HG03469 (cell line): ENCODE results near the gene MRGPRD.
"Not testable (repeated sequence)": the region's sequence is repeated elsewhere in the genome, so short reads cannot be mapped to it uniquely, and the experiment has no call there.

ENCODE experiments used
- ATAC-seq: cut with Tn5 transposase; IDR thresholded peaks from one replicate; pipeline ENCODE4 v1.9.1; 2021; ENCODE audit warnings: mild to moderate bottlenecking, moderate library complexity, moderate number of reproducible peaks; ENCODE audit not compliant: unreplicated experiment

The MRGPRD gene

DNA sequence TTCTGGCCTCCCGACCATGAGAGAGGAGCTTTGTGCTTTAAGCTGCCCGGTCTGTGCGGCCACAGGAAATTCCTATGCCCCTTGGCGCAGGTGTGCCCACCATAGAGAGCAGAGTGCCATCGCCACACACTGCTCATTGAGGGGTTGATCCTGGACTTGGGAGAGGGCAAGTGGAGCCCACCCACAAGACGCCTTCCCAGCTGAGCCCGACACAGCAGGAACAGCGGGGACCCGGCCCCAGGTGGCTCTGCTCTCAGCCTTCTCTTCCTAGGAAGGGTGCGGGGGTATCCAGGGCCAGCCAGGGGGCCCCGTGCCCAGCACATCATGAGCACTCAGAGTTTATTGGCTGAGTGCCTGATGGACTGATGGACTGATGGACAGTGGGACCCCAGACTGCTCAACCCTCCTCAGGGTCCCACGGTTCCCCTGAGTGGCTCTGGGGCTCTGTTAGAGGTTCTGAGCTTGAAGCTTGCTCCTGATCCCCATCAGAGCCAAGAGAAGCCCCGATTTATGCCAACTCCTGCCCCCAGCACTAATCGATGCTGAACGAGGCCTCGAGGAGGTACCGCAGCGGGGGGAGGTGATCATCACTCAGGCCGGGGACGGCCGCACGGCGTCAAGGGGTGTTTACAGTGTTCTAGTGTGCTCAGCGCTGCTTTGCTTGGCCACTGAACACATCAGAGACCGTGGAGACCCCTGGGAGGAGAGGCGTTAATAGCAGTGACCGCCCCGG is 13.5 kb upstream of the MRGPRD start:
- ATAC-seq: no peak

DNA sequence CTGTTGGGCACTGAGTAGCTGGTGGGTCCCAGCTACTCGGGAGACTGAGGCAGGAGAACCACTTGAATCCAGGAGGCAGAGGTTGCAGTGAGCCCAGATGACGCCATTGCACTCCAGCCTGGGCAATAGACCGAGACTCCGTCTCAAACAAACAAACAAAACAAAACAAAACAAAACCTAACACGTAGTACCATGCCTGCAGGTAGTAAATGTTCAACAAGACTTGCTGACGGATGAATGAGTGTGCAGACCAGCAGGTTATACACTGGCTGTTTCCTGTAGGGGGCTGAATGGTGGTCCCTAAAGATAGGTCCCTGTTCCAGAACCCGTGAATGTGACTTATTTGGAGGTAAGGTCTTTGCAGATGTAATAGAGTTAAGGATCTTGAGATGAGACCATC is 12.8 kb upstream of the MRGPRD start:
- ATAC-seq: no peak

DNA sequence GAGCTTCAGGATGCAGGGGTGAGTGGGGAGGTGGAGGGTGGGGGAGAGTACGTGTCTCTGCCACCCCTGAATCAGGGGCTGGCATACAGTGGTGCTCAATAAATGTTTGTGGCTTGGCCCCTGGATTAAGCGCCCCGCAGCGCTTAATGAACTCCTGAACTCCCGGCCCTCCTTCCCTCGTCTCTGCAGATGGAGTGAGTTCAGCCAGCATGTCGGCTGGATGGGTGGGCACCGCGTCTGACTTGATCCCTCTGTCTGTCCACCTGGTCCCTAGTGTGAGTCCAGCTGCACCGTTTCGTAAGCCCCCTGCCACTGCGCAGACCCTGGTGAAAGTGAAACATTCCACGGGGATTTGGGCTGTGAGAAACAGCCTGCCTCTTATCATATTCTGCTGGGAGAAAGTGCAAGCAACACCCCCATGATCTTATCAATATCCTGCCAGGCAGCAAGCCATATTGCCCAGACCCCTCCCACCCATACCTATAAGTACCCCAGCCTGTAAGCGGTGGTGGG is 12.0 kb upstream of the MRGPRD start:
- ATAC-seq: no peak

DNA sequence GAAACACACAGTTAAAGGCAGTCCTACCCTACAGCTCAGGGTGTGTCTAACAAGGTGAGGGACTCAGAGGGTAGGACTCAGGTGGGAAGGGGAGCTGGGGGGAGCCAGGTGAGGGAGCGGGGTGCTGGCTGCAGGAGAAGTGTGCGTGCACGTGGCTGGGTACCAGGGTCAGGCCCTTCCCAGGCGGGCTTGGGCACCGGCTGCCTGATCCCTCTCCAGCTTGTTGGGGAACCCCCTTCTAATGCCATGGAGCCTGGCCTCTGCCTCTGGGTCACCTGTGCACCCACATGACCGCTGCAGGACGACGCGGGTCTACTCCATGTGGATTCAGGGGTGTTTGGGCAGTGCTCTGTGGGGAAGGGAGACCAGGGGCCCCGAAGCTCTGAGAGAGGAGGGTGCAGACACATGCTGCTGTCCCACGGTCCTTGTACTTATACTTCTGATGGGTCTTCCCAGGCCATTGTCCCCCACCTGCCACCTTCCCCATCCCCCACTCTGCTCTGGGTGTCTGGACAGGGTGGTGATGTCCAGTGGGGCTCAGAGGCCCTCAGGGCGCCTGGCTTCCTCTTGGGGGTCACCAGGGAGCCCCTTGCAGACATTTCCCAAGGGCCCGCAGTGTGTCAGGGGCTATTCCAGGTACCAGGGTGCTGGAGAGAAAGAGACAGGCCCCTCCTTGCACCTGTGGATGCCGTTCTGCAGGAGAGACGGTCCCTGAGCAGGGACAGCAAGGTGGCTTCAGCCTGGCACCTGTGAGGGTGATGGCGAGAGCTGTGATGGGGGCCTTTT is 10.4 kb upstream of the MRGPRD start:
- ATAC-seq: no peak

DNA sequence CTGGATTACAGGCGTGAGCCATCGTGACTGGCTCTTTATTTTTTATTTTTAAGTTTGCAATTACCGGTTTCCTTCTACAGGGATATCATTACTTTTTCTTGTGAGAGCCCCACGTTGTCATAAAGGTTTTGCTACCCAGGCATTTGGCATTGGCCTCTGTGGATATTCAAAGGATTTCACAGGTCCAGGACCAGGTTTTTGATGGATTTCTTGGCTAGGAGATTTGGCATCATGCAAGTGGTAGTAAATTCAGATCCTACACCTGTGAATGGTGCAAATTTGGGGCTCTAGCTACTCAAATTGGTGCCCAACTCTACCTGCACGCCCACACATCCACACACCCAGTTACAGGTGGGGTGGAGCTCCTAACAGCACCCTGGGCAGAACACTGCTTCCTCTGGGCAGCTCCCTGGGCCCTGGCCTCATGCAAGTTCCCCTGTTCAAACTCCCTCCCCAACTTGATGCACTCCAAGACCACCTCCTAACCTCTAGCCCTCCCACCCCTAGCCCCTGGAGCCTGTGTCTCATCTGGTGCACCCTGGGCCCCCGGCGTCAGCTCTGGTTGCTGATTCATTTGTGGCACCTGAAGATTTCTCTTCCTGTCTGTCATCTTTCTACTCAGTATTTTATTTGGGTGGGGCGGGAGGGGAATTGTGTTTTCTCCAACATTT is 9.3 kb upstream of the MRGPRD start:
- no peak for ATAC-seq

DNA sequence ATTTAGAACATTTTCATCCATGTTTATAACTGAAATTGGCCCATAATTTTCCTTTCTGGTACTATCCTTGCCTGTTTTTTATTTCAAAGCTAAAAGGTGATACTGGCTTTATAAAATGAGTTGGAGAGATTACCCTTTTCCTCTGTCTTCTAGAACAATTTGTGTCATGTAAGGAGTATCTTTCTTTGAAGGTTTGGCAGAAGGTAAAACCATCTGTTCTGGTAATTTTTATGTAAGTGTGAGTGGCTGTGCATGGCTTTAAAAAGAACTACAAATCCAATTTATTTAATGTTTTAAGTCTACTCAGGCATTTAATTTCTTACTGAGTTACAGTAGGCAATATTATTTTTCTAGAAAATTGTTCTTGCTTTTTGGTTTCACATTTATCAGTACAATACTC is 7.7 kb upstream of the MRGPRD start:
- no peak for ATAC-seq

DNA sequence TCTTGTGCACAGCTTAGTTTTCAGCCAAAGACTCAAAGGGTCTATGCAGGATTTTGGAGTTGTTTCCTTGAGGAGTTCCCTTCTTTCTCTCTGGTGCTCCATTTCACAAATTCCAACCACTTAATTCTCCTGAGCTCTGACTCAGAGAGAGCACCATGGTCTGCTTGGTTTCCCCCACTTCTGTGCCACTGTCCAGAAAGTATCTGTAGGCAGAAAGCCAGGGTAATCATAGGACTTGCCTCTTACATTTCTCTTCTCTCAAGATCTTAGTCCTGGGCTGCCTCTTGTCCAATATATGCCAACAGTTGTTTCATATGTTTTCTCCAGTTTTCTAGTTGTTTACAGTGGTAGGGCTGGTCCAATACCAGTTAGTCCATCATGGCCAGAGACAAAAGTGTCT is 6.4 kb upstream of the MRGPRD start:
- no peak for ATAC-seq

DNA sequence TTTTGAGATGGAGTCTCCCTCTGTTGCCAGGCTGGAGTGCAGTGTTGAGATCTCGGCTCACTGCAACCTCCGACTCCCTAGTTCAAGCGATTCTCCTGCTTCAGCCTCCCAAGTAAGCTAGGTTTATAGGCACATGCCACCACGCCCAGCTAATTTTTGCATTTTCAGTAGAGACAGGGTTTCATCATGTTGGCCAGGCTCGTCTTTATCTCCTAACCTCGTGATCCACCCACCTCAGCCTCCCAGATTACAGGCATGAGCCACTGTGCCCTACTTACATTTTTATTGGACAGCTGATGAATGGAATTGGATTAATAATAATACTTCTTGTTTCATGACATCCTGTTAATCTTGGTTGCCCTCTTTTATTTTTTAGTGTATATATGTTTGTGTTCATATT is 3.0 kb upstream of the MRGPRD start:
- no peak for ATAC-seq

DNA sequence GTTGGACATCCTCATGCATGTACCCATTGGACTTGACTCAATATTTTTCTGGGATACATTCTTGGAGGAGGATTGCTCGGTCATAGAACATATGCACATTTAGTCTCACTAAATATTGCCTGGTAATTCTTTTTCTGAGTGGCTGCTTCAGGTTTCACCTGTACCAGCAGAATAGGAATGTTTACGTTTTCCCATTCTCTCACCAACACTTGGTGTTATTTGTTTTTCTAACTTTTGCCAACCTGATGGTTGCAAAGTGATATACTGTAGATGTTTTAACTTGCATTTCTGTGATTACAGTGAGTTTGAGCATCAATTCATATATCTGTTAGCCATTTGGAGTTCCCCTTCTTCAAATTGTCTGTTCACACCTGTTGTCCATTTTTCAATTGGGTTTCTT is 1.3 kb upstream of the MRGPRD start:
- ATAC-seq: no peak

DNA sequence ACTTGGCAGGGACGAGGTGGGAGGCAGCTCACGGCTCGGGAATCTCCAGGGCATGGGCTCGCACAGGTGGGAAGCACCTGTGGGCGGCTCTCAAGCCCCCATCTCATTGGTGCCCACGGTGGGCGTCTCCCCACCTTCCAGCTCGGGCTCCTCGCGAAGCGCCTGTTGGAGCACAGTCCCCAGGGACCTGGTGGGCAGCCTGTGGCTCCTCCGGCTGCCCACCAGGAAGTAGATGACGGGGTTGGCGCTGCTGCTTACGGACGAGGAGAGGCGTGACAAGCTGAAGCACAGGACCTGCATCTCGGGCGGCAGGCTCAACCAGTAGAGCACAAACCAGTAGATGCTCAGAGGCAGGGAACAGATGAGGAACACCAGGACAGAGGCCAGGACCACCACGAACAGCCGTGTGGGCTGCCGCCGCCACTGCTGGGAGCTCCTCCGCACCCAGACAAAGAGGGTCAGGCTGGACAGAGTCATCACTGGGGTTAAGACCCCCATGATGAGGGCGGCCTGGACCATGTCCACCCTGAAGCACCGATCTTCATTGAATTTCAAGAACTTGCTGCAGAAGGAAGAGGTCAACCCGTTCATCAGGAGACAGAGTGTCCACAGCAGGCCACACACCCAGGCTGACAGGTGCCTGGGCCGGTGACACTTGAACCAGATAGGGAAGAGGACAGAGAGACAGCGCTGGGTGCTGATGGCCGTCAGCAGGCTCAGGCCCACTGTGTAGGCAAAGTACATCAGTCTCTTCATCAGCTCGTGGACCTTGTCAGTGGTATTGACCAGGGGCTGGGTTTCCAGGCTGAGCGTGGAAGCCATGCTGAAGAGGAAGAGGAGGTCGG is 633 bp downstream of the MRGPRD start:
- no peak for ATAC-seq

DNA sequence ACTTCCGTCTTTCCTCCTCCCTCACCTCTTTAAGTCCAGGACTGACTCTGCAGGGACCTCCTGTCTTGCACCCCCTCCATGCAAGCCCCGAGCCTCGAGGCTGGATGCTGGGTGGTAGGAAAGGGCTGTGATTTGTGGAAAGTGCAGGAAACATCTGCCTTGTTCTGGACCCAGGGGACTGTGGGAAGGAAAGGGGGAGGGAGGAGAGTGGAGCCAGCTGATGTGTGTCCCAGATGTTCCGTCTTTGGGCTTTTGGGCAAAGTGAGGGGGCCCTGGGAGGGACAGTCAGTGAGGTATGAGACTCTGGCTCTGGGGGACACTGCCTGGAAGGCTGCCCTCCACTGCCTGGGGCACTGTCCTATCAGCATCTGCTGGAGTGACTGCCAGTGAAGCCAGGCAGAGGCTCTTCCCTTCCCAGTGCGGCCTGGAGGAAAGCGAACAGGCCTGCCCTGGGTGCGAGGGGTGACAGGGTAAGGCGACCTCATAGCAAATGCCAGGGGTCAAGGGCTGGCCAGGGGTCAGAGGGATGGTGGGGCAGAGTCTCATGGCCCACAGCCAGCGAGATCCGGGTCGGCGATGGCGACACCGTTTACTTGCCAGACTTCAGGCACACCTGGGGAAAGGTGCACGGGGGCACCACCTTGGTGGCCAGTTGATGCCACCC is 1.7 kb downstream of the MRGPRD start:
- ATAC-seq: no peak

DNA sequence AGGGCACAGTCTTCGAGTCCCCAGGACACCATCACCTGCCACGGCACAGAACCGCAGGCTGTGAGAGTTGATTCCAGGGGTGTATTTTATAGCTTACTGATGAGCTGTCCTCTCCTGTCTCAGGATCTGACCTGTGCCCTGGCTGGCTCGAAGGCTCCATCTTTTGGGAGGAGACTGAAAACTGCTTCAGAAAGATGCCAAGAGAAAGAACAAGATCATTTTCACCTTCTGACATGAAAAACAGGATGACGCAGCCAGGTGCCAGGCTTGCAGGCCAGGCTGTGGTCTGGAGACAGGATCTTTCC is 2.2 kb downstream of the MRGPRD start:
- ATAC-seq: no peak

DNA sequence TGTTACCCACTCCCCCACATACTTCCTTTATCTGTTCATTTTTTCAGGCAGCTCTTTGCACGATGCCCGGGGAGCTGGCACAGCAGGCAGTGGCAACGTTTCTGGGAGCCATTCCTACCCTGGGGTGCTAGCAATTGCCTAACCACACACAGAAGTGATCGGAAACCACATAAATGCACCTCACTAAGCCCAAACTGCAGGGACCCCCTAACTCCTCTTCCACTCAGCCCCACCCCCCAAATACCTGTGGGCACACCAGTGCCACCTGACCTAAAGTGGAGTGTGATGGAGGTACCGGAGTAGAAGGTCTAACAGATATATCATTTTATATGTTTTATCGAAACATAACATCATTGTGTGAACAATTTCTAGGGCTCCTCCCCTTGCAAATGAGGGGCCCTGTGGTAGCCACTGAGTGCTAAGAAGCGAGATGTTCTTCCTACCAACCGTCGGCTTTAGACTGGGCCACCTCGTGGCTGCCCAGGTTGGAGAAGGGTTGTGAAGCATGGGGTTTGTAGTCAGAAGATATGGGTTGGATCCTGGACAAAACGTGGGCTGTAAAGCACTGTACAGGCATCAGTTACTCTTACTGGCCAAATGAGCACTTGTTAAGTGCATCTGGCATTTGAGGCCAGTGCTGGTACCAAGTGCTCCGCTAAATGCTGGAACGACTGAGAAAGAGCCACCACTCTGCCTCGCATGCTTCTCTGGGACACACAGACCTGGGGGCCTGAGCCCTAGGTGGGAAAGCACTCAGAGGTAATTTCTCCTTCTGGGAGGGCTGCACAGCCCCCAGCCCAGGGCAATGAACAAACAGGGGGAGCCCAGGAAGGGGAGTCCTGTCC is 2.8 kb downstream of the MRGPRD start:
- ATAC-seq: no peak

DNA sequence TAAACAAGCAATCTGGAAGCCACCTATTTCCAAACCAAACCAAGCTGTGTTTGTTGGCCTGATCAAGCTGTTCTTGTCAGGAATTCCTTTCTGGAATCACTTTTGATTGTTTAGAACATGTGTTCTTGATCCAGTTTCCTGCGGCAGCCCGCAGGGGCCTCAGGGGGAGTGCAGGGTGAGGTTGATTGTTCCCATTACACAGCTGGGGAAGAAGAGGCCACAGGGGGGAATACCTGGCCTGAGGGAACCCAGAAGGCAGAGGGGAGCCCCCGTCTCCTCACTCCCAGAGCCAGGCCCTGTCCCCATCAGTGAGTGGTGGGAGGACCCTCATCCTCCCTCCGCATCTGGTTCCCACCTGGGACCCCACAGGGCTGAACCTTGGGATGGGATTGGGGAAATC is 4.2 kb downstream of the MRGPRD start:
- no peak for ATAC-seq

DNA sequence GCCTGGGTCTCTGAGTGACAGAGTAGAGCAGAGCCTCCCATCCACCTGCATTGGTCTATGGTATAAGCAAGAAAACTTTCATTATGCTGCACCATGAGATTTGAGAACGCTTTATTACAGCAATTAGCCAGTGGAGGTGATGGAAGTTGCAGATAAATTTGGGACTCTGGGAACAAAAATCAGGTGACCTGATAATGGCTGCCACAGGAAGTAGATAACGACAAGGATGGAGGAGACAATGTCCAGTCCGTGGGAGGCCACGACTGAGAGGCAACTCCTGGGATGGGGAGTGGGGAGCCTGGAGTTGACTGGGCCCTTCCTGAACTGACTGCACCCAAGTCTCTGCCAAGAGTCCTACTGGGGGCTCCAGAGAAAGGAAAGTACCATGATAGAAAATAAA is 4.7 kb downstream of the MRGPRD start:
- ATAC-seq: no peak

DNA sequence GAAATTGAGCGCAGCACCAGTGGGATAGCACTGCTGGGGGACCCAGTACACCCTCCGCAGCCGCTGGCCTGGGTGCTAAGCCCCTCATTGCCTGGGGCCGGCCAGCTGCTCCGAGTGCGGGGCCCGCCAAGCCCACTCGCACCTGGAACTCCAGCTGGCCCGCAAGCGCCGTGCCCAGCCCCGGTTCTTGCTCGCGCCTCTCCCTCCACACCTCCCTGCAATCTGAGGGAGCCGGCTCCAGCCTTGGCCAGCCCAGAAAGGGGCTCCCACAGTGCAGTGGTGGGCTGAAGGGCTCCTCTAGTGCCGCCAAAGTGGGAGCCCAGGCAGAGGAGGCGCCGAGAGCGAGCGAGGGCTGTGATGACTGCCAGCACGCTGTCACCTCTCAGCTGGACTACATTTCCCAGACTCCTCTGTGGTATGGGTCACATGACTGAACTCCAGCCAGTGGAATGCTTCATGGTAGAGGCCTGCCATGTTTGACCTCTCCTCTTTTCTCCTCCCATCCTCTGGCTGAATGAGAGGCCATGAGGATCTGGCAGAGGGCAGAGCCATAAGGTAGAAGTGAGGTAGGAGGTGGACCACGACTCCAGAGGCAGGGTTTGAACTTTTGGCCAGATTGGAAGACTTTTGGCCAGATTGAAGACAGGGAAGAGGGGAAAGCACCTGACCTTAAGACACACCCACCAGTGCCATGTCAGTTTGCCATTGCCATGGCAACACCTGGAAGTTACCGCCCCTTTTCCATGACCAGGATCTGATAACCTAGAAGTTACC is 6.2 kb downstream of the MRGPRD start:
- no peak for ATAC-seq

DNA sequence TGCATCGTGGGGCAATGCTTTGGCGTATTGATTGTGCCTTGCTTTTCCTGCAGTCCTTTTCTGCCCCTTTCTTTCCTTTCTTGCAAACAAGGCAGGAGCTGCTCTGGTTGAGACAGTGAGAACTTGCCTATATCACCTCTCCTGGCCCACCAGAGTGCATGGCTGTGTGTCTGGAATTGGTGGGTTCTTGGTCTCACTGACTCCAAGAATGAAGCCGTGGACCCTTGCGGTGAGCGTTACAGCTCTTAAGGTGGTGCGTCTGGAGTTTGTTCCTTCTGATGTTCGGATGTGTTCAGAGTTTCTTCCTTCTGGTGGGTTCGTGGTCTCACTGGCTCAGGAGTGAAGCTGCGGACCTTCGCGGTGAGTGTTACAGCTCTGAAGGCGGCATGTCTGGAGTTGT is 7.1 kb downstream of the MRGPRD start:
- ATAC-seq: not testable (repeated sequence)

DNA sequence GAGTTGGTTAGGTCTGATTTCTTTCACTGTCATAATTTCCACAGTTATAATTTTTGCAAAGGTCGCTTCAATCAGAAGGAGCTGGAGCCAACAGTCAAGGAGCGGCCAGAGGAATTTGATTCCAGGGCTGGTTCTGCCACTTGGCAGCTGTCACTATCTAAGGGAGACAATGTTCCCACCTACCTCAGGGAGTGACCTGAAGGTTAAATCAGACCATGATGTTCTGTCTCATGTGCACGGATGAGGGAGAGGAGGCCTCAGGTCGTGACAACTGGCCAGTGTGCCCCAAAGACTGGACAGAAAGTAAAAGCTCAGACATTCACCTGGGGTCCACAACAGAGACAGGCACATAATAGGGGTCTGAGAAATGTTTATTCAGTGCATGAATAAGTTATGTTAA is 7.6 kb downstream of the MRGPRD start:
- no peak for ATAC-seq
